WTC11 (cell line): ENCODE results near the gene NDUFS5. TPM values are rescaled to one million over a fixed set of nuclear protein-coding genes. Genes with fewer than 3 reads are reported as not detected.

Experiments
- ARID4B ChIP-seq: sonication (generic); formaldehyde crosslinking; IDR thresholded peaks from 2 replicates; pipeline ENCODE4 v1.8.0; 2023; ENCODE audit warnings: missing genetic modification reagents, mild to moderate bottlenecking, borderline replicate concordance
- ATF1 ChIP-seq: sonication (generic); formaldehyde crosslinking; IDR thresholded peaks from 2 replicates; pipeline ENCODE4 v1.8.1; 2023; ENCODE audit warnings: mild to moderate bottlenecking, moderate library complexity, missing genetic modification reagents
- CDX4 ChIP-seq: fragments of 250-450 bp; sonication (Bioruptor Pico); IDR thresholded peaks from 2 replicates; pipeline ENCODE4 v1.9.0; 2021; ENCODE audit warnings: moderate library complexity, mild to moderate bottlenecking, inconsistent platforms, borderline replicate concordance
- E2F1 ChIP-seq: sonication (generic); formaldehyde crosslinking; IDR thresholded peaks from 2 replicates; pipeline ENCODE4 v1.8.0; 2022; ENCODE audit warnings: mild to moderate bottlenecking, missing genetic modification reagents
- E2F5 ChIP-seq: sonication (generic); formaldehyde crosslinking; IDR thresholded peaks from 2 replicates; pipeline ENCODE4 v1.8.1; 2022; ENCODE audit warnings: mild to moderate bottlenecking, moderate library complexity, missing genetic modification reagents
- ELF4 ChIP-seq: sonication (generic); formaldehyde crosslinking; IDR thresholded peaks from 2 replicates; pipeline ENCODE4 v1.8.1; 2022; ENCODE audit warnings: low read depth, mild to moderate bottlenecking, moderate library complexity, missing genetic modification reagents
- EMX1 ChIP-seq: fragments of 250-450 bp; sonication (Bioruptor Pico); IDR thresholded peaks from 2 replicates; pipeline ENCODE4 v1.8.0; 2021; ENCODE audit warnings: mild to moderate bottlenecking
- FOXP4 ChIP-seq: sonication (generic); formaldehyde crosslinking; IDR thresholded peaks from 2 replicates; pipeline ENCODE4 v1.8.0; 2022; ENCODE audit warnings: mild to moderate bottlenecking, missing genetic modification reagents
- GRHL2 ChIP-seq: fragments of 250-450 bp; sonication (Bioruptor Pico); IDR thresholded peaks from 2 replicates; pipeline ENCODE4 v1.8.0; 2022; ENCODE audit warnings: mild to moderate bottlenecking, moderate library complexity; ENCODE audit not compliant: insufficient replicate concordance, severe bottlenecking
- GTF2I ChIP-seq: fragments of 250-450 bp; sonication (Bioruptor Pico); conservative IDR thresholded peaks from 2 replicates; pipeline ENCODE4 v1.4.0; 2021; ENCODE audit warnings: mild to moderate bottlenecking
- JUN ChIP-seq: sonication (generic); formaldehyde crosslinking; IDR thresholded peaks from 2 replicates; pipeline ENCODE4 v1.8.0; 2023; ENCODE audit warnings: mild to moderate bottlenecking, missing genetic modification reagents
- MXD4 ChIP-seq: fragments of 250-450 bp; sonication (Bioruptor Pico); IDR thresholded peaks from 2 replicates; pipeline ENCODE4 v1.8.0; 2021; ENCODE audit warnings: mild to moderate bottlenecking, moderate library complexity, borderline replicate concordance
- NR1H2 ChIP-seq: sonication (generic); formaldehyde crosslinking; IDR thresholded peaks from 2 replicates; pipeline ENCODE4 v1.9.0; 2021; ENCODE audit warnings: mild to moderate bottlenecking, moderate library complexity, missing genetic modification reagents
- RORB ChIP-seq: fragments of 250-450 bp; sonication (Bioruptor Pico); IDR thresholded peaks from 2 replicates; pipeline ENCODE4 v1.9.0; 2021; ENCODE audit warnings: mild to moderate bottlenecking
- SMAD4 ChIP-seq: sonication (generic); formaldehyde crosslinking; IDR thresholded peaks from 2 replicates; pipeline ENCODE4 v1.8.0; 2022; ENCODE audit warnings: mild to moderate bottlenecking, missing genetic modification reagents
- ZNF121 ChIP-seq: sonication (generic); formaldehyde crosslinking; IDR thresholded peaks from 2 replicates; pipeline ENCODE4 v1.8.0; 2023; ENCODE audit warnings: missing genetic modification reagents
- ZNF263 ChIP-seq: sonication (generic); formaldehyde crosslinking; IDR thresholded peaks from 2 replicates; pipeline ENCODE4 v1.8.1; 2022; ENCODE audit warnings: low read depth, mild to moderate bottlenecking, moderate library complexity, missing genetic modification reagents
- ZNF317 ChIP-seq: sonication (generic); formaldehyde crosslinking; IDR thresholded peaks from 2 replicates; pipeline ENCODE4 v1.8.1; 2023; ENCODE audit warnings: low read depth, mild to moderate bottlenecking, moderate library complexity, missing genetic modification reagents, borderline replicate concordance
- ZNF423 ChIP-seq: fragments of 250-450 bp; sonication (Bioruptor Pico); IDR thresholded peaks from 2 replicates; pipeline ENCODE4 v2.1.2; 2022; ENCODE audit warnings: mild to moderate bottlenecking, moderate library complexity
- total RNA-seq: library from RNA; stranded (reverse); gene quantifications from 3 replicates; pipeline ENCODE4 v1.2.3, GENCODE V29; 2021
- TF ChIP-seq, protein P1 (sequence below): sonication (generic); formaldehyde crosslinking; IDR thresholded peaks from 2 replicates; pipeline ENCODE4 v1.8.1; 2023; ENCODE audit warnings: mild to moderate bottlenecking, missing genetic modification reagents, moderate library complexity
- TF ChIP-seq, protein P2 (sequence below): sonication (generic); formaldehyde crosslinking; IDR thresholded peaks from 2 replicates; pipeline ENCODE4 v1.8.1; 2023; ENCODE audit warnings: mild to moderate bottlenecking, missing genetic modification reagents, moderate library complexity
- TF ChIP-seq, protein P3 (sequence below): sonication (generic); formaldehyde crosslinking; conservative IDR thresholded peaks from 2 replicates; pipeline ENCODE4 v1.8.1; 2023; ENCODE audit warnings: mild to moderate bottlenecking, low read depth, missing genetic modification reagents, moderate library complexity

The NDUFS5 gene
- total RNA-seq, 1 experiment from 2014 or later, result 402 TPM

GRCh38 chr1:38990738-38991637 is 35.2 kb upstream of the NDUFS5 start, which contains the start of gene AKIRIN1 (continued):
- TF ChIP-seq, protein P1, sequence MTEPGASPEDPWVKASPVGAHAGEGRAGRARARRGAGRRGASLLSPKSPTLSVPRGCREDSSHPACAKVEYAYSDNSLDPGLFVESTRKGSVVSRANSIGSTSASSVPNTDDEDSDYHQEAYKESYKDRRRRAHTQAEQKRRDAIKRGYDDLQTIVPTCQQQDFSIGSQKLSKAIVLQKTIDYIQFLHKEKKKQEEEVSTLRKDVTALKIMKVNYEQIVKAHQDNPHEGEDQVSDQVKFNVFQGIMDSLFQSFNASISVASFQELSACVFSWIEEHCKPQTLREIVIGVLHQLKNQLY, result no peak
- TF ChIP-seq, protein P2, sequence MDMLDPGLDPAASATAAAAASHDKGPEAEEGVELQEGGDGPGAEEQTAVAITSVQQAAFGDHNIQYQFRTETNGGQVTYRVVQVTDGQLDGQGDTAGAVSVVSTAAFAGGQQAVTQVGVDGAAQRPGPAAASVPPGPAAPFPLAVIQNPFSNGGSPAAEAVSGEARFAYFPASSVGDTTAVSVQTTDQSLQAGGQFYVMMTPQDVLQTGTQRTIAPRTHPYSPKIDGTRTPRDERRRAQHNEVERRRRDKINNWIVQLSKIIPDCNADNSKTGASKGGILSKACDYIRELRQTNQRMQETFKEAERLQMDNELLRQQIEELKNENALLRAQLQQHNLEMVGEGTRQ (CRISPR knock-in tag), result peak; percentile 38; the same call in 1 of the 2 replicates
- TF ChIP-seq ZNF423, result peak; percentile 90
- TF ChIP-seq ZNF317 (CRISPR knock-in tag), result peak; percentile 51; the same call in 1 of the 2 replicates
- peak; percentile 75; the same call in 1 of the 2 replicates for TF ChIP-seq JUN
- TF ChIP-seq MXD4 (CRISPR knock-in tag), result no peak
- TF ChIP-seq E2F5 (CRISPR knock-in tag), result peak; percentile 66; the same call in 1 of the 2 replicates
- TF ChIP-seq ARID4B (CRISPR knock-in tag), result peak; percentile 83; the same call in 1 of the 2 replicates
- no peak for TF ChIP-seq RORB (CRISPR knock-in tag)
- TF ChIP-seq E2F1 (CRISPR knock-in tag), result no peak
- no peak for TF ChIP-seq ZNF121 (CRISPR knock-in tag)
- TF ChIP-seq, protein P3, sequence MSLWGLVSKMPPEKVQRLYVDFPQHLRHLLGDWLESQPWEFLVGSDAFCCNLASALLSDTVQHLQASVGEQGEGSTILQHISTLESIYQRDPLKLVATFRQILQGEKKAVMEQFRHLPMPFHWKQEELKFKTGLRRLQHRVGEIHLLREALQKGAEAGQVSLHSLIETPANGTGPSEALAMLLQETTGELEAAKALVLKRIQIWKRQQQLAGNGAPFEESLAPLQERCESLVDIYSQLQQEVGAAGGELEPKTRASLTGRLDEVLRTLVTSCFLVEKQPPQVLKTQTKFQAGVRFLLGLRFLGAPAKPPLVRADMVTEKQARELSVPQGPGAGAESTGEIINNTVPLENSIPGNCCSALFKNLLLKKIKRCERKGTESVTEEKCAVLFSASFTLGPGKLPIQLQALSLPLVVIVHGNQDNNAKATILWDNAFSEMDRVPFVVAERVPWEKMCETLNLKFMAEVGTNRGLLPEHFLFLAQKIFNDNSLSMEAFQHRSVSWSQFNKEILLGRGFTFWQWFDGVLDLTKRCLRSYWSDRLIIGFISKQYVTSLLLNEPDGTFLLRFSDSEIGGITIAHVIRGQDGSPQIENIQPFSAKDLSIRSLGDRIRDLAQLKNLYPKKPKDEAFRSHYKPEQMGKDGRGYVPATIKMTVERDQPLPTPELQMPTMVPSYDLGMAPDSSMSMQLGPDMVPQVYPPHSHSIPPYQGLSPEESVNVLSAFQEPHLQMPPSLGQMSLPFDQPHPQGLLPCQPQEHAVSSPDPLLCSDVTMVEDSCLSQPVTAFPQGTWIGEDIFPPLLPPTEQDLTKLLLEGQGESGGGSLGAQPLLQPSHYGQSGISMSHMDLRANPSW, result no peak
- peak; percentile 33; the same call in 1 of the 2 replicates for TF ChIP-seq SMAD4 (CRISPR knock-in tag)
- TF ChIP-seq EMX1, result no peak
- TF ChIP-seq NR1H2 (CRISPR knock-in tag), result no peak
- no peak for TF ChIP-seq GTF2I (CRISPR knock-in tag)
- no peak for TF ChIP-seq ATF1 (CRISPR knock-in tag)
- no peak for TF ChIP-seq CDX4
- no peak for TF ChIP-seq GRHL2
- 0 out of 2 replicates have a peak, but pooled peaks have one; percentile 54 for TF ChIP-seq ZNF263 (CRISPR knock-in tag)
- TF ChIP-seq FOXP4 (CRISPR knock-in tag), result peak; percentile 21; the same call in 1 of the 2 replicates
- no peak for TF ChIP-seq ELF4
